ENCODE measurements around the gene KRTAP5-4.

The KRTAP5-4 gene

DNA sequence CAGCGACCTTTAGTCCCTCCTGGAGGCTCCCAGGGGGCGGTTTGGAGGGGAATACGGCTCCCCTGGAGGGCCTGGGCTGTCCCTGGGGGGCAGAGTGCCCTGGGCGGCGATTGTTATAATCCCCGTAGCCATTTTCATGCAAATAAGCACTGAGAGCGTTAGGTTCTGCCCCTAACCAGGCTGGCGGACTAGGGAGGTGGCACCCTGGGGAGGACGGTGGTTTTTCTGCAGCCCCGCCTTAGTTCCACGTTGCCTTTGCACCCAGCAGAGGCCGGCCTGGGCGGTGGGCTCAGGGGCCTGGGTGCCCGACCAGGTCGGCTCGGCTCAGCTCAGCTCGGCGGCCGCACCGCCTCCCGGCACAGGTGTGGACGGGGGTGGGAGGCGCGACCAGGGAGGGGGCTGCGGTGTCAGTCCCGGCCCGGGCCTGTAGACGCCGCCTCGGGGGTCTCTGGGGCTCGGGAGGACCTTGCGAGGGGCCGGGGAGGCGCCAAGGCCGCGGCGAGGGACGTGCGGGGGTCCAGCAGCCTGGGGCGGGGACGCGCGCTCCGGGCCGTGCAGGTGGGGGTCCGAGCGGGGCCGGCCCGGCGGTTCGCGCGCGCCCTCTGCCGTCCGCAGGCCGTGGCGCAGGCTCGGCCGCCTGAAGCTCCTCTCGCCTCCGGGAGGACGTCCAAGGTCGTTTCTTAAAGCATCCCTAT is 47.6 kb downstream of the KRTAP5-4 start:
- in situ Hi-C loops (cut with HindIII; ENCODE audit: low sequenced_read_pairs) = no loop called here

DNA sequence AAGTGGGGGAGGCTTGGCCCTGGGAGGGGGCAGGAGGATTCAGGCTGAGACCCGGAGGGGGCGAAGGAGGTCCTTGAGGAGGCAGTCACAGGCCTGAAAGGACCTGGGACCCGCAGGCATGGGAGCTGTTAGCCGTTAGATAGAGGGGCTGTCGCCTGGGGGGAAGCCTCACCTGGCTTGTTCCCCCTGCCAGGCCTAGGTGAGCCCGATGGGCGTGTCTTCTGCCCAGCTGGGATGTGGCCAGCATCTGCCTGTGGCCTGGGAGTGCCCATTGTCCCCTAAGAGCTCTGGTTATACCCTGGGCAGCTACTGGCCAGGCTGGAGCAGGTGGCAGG is 48.1 kb downstream of the KRTAP5-4 start:
- in situ Hi-C loops (cut with HindIII; ENCODE audit: low sequenced_read_pairs) = no loop called here

DNA sequence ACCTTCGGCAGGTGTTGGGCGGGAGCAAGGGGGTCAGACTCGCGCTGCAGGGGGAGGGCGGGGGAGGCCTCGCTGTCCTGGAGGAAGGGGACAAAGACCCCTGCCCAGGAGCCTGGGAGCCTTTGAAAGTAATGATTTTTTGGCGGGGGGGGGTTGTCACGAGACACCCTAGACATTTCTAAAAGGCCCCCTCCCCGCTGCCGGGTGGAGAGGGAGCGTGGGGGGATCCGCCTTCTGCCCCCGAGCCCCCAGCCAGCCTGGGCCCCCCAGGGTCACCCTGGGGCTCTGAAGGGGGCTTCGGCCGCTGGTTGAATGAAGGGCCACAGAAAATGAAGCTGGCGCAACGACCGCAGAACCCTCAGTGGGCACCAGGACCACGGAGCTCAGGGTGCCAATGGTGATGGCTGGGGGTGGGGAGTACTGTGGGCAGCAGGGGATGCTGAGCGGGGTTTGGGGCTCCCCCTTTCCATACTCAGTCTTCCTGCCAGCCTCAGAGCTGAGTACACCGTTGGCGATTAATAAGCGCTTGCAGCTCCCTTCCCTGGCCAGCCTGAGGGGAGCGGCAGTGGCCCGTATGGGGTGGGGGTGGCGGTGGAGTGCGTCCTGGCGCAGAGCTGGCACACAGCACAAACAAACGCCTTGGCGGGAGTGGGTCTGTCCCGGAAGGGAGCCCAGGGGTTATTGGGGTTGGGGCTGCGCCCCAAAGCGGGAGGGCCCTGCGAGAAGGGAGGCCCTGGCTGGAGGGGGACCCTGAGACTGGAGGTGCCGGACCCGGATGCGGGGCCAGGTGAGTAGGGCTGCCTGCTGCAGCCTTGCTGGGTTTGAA is 48.6 kb downstream of the KRTAP5-4 start:
- in situ Hi-C loops (cut with HindIII; ENCODE audit: low sequenced_read_pairs) = no loop called here

DNA sequence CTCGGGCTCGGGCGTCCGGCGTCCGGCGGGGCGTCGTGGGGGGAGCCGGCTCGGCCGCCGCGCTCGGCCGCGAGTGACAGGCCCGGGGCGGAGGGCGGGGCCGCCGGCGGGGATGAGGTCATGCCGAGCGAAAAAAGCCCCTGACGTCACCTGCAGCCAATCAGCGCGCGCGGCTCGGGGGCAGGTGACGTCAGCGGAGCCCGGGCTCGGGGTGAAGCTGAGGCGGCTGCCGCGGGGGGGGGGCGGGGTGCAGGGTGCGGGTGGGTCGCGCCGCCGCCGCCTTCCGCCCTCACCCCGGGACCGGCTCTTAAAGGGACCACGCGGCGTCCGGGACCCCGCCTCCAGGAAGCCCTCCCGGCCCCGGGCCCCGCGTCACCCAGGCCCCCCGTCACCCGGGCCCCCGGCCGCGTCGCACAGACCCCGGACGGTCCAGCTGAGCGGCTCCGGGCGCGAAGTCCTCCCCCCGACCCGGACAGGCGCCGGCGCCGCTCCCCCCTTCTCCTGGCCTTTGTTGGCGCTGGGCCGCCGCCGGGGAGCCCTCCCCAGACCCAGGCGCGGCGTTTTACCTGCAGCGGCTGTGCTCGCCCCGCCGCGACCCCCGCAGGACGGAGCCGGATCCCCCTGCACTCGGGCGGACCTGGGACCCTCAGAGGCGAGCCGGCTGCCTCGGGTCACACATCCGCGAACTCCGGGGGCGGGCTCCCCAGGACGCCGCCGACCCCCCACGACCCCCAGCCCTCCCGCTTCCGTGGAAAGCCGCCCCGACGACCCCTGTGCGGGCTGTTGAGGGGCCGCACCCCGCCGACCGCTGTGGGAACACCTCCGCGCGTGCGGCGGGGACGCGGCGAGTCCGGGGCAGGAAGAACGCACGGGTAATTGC is 49.5 kb downstream of the KRTAP5-4 start, which contains the start of gene DUSP8:
TSS of gene DUSP8 (minus strand) at position 75 of the 880 bp plus-strand sequence. CDS start 6,445 bp downstream, outside the sequence.
- in situ Hi-C loops (cut with HindIII; ENCODE audit: low sequenced_read_pairs) = no loop called here

DNA sequence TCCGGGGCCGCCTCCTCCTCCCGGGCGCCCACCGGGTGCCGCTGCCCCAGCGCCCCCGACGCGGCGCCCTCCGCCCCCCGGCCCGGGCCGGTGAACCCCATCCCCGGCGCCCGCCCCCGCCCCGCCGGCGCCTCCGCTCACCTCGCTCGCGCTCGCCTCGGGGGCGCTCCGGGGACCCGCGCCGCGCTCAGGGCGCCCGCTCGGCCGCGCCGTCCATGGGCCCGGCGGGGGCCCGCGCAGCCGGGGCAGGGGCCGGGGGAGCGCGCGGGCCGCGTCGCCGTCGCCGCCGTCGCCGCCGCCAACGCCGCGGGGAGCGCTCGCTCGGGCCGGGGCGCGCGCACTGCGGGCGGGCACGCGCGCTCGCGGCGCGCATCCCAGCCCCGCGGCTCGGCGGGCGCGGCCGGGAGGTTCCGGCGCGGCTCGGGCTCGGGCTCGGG is 50.2 kb downstream of the KRTAP5-4 start:
- in situ Hi-C loops (cut with HindIII; ENCODE audit: low sequenced_read_pairs) = no loop called here
